WTC11 (cell line): Measurements from ENCODE around the gene WNK2.

Experiments
- CREB1 ChIP-seq: sonication (generic); formaldehyde crosslinking; IDR thresholded peaks from 2 replicates; pipeline ENCODE4 v1.8.0; 2023; ENCODE audit warnings: mild to moderate bottlenecking, missing genetic modification reagents
- MYBL2 ChIP-seq: sonication (generic); formaldehyde crosslinking; IDR thresholded peaks from 2 replicates; pipeline ENCODE4 v1.8.1; 2023; ENCODE audit warnings: mild to moderate bottlenecking, moderate library complexity, missing genetic modification reagents
- NR1H2 ChIP-seq: sonication (generic); formaldehyde crosslinking; IDR thresholded peaks from 2 replicates; pipeline ENCODE4 v1.9.0; 2021; ENCODE audit warnings: mild to moderate bottlenecking, moderate library complexity, missing genetic modification reagents
- TCF7 ChIP-seq: sonication (generic); formaldehyde crosslinking; IDR thresholded peaks from 2 replicates; pipeline ENCODE4 v1.8.0; 2022; ENCODE audit warnings: mild to moderate bottlenecking, low read depth, missing genetic modification reagents, moderate library complexity
- ZNF317 ChIP-seq: sonication (generic); formaldehyde crosslinking; IDR thresholded peaks from 2 replicates; pipeline ENCODE4 v1.8.1; 2023; ENCODE audit warnings: low read depth, mild to moderate bottlenecking, moderate library complexity, missing genetic modification reagents, borderline replicate concordance
- TF ChIP-seq, protein P1 (sequence below): fragments of 200-600 bp; IDR thresholded peaks from 2 replicates; pipeline ENCODE4 v1.8.0; 2022; ENCODE audit warnings: antibody characterized with exemption
- TF ChIP-seq, protein P2 (sequence below): sonication (generic); formaldehyde crosslinking; IDR thresholded peaks from 2 replicates; pipeline ENCODE4 v1.8.1; 2023; ENCODE audit warnings: mild to moderate bottlenecking, missing genetic modification reagents, moderate library complexity
- TF ChIP-seq, protein P3 (sequence below): sonication (generic); formaldehyde crosslinking; IDR thresholded peaks from 2 replicates; pipeline ENCODE4 v1.8.0; 2022; ENCODE audit warnings: mild to moderate bottlenecking, missing genetic modification reagents
- TF ChIP-seq, protein P4 (sequence below): sonication (generic); formaldehyde crosslinking; IDR thresholded peaks from 2 replicates; pipeline ENCODE4 v1.8.1; 2022; ENCODE audit warnings: low read depth, missing genetic modification reagents, borderline replicate concordance
- TF ChIP-seq, protein P5 (sequence below): sonication (generic); formaldehyde crosslinking; IDR thresholded peaks from 2 replicates; pipeline ENCODE4 v1.8.0; 2023; ENCODE audit warnings: missing genetic modification reagents
- TF ChIP-seq, protein P6 (sequence below): sonication (generic); formaldehyde crosslinking; IDR thresholded peaks from 2 replicates; pipeline ENCODE4 v1.8.1; 2023; ENCODE audit warnings: mild to moderate bottlenecking, missing genetic modification reagents, moderate library complexity
- TF ChIP-seq, protein P7 (sequence below): sonication (generic); formaldehyde crosslinking; IDR thresholded peaks from 2 replicates; pipeline ENCODE4 v1.8.0; 2022; ENCODE audit warnings: mild to moderate bottlenecking, missing genetic modification reagents
- TF ChIP-seq, protein P8 (sequence below): sonication (generic); formaldehyde crosslinking; IDR thresholded peaks from 2 replicates; pipeline ENCODE4 v1.8.1; 2022; ENCODE audit warnings: missing genetic modification reagents, borderline replicate concordance
- TF ChIP-seq, protein P9 (sequence below): fragments of 250-450 bp; sonication (Bioruptor Pico); conservative IDR thresholded peaks from 2 replicates; pipeline ENCODE4 v1.9.0; 2021; ENCODE audit warnings: mild to moderate bottlenecking

DNA sequence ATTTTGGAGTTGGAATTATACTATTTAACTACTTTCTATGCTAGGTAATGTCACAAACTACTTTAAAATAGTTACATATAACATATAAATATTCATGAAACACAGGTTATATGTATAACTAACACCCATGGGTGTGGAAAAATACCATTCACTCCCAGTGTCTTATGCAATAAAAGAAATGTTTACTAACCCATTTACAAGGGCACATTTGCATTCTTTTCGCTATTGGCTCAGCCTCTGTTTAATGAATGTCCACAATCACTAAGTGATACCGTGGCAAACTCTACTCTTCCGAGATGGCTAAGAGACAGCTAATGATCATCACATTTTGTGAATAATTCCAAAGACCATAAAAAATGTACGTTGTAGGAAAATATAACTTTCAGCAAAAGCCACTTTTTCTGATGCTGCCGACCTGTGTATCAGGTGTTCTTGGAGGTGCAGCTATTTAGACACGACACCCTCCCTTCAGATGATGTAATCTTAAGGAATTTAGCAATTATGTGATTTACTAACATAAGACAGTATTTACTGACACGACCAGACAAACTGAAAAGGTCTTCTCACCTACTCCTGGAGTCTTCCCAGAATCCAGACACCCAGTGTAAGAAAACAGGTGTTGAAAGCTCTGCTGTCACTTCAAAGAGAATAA lies 145.8 kb downstream of the WNK2 start:
- TF ChIP-seq, protein P1, sequence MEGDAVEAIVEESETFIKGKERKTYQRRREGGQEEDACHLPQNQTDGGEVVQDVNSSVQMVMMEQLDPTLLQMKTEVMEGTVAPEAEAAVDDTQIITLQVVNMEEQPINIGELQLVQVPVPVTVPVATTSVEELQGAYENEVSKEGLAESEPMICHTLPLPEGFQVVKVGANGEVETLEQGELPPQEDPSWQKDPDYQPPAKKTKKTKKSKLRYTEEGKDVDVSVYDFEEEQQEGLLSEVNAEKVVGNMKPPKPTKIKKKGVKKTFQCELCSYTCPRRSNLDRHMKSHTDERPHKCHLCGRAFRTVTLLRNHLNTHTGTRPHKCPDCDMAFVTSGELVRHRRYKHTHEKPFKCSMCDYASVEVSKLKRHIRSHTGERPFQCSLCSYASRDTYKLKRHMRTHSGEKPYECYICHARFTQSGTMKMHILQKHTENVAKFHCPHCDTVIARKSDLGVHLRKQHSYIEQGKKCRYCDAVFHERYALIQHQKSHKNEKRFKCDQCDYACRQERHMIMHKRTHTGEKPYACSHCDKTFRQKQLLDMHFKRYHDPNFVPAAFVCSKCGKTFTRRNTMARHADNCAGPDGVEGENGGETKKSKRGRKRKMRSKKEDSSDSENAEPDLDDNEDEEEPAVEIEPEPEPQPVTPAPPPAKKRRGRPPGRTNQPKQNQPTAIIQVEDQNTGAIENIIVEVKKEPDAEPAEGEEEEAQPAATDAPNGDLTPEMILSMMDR, result no peak
- no peak for TF ChIP-seq MYBL2
- TF ChIP-seq, protein P2, sequence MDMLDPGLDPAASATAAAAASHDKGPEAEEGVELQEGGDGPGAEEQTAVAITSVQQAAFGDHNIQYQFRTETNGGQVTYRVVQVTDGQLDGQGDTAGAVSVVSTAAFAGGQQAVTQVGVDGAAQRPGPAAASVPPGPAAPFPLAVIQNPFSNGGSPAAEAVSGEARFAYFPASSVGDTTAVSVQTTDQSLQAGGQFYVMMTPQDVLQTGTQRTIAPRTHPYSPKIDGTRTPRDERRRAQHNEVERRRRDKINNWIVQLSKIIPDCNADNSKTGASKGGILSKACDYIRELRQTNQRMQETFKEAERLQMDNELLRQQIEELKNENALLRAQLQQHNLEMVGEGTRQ (CRISPR knock-in tag), result no peak
- TF ChIP-seq, protein P3, sequence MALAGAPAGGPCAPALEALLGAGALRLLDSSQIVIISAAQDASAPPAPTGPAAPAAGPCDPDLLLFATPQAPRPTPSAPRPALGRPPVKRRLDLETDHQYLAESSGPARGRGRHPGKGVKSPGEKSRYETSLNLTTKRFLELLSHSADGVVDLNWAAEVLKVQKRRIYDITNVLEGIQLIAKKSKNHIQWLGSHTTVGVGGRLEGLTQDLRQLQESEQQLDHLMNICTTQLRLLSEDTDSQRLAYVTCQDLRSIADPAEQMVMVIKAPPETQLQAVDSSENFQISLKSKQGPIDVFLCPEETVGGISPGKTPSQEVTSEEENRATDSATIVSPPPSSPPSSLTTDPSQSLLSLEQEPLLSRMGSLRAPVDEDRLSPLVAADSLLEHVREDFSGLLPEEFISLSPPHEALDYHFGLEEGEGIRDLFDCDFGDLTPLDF (CRISPR knock-in tag), result no peak
- TF ChIP-seq, protein P4, sequence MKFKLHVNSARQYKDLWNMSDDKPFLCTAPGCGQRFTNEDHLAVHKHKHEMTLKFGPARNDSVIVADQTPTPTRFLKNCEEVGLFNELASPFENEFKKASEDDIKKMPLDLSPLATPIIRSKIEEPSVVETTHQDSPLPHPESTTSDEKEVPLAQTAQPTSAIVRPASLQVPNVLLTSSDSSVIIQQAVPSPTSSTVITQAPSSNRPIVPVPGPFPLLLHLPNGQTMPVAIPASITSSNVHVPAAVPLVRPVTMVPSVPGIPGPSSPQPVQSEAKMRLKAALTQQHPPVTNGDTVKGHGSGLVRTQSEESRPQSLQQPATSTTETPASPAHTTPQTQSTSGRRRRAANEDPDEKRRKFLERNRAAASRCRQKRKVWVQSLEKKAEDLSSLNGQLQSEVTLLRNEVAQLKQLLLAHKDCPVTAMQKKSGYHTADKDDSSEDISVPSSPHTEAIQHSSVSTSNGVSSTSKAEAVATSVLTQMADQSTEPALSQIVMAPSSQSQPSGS (CRISPR knock-in tag), result no peak
- no peak for TF ChIP-seq CREB1 (CRISPR knock-in tag)
- TF ChIP-seq, protein P5, sequence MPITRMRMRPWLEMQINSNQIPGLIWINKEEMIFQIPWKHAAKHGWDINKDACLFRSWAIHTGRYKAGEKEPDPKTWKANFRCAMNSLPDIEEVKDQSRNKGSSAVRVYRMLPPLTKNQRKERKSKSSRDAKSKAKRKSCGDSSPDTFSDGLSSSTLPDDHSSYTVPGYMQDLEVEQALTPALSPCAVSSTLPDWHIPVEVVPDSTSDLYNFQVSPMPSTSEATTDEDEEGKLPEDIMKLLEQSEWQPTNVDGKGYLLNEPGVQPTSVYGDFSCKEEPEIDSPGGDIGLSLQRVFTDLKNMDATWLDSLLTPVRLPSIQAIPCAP (CRISPR knock-in tag), result no peak
- no peak for TF ChIP-seq ZNF317
- TF ChIP-seq, protein P6, sequence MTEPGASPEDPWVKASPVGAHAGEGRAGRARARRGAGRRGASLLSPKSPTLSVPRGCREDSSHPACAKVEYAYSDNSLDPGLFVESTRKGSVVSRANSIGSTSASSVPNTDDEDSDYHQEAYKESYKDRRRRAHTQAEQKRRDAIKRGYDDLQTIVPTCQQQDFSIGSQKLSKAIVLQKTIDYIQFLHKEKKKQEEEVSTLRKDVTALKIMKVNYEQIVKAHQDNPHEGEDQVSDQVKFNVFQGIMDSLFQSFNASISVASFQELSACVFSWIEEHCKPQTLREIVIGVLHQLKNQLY (CRISPR knock-in tag), result no peak
- TF ChIP-seq, protein P7, sequence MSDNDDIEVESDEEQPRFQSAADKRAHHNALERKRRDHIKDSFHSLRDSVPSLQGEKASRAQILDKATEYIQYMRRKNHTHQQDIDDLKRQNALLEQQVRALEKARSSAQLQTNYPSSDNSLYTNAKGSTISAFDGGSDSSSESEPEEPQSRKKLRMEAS, result no peak
- TF ChIP-seq, protein P8, sequence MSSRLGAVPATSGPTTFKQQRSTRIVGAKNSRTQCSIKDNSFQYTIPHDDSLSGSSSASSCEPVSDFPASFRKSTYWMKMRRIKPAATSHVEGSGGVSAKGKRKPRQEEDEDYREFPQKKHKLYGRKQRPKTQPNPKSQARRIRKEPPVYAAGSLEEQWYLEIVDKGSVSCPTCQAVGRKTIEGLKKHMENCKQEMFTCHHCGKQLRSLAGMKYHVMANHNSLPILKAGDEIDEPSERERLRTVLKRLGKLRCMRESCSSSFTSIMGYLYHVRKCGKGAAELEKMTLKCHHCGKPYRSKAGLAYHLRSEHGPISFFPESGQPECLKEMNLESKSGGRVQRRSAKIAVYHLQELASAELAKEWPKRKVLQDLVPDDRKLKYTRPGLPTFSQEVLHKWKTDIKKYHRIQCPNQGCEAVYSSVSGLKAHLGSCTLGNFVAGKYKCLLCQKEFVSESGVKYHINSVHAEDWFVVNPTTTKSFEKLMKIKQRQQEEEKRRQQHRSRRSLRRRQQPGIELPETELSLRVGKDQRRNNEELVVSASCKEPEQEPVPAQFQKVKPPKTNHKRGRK, result no peak
- TF ChIP-seq, protein P9, sequence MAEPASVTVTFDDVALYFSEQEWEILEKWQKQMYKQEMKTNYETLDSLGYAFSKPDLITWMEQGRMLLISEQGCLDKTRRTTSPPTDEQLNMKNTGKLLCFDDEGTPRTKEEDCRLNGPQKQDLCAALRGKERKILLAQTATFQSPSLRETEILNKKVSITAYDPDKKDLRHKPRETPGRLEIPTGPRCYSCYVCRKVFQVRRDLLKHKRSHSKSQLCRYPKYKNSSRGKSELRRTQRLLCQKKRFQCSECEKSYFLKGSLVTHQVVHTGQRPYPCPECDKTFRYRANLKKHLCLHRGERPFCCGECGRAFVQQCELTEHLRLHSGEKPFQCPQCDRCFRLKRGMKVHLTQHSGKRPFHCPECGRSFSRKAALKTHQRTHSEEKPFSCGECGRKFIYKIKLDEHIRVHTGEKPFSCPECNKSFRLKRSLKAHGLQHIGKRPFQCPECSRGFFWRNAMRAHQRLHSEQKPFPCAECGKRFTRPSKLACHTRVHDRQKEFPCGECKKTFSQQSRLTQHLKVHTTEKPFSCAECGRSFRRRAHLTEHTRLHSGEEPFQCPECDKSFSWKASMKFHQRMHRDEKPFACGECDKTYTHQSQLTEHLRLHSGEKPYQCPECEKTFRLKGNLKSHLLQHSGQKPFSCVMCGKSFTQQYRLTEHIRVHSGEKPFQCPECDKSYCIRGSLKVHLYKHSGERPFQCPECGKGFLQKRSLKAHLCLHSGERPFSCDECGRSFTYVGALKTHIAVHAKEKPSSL (CRISPR knock-in tag), result no peak
- no peak for TF ChIP-seq NR1H2 (CRISPR knock-in tag)
- TF ChIP-seq TCF7 (CRISPR knock-in tag), result no peak
